Measurements from ENCODE around the gene MAP2K3.
"Not testable (repeated sequence)": the region's sequence is repeated elsewhere in the genome, so short reads cannot be mapped to it uniquely, and the experiment has no call there.

GRCh38 chr17:21320430-21320829 lies 35.9 kb downstream of the MAP2K3 start:
- TF ChIP-seq CTCF, POLR2A (IDR thresholded peaks at IDR 0.05): not testable (repeated sequence)

Data from lower leg skin (tissue), 3 donors.